HCT116 (cell line): ENCODE results near the gene NAPA.

ENCODE experiments used
- CTCF ChIP-seq, 3 experiments: fragments of 200-600 bp in 1 of 3; sonication (generic) in 1 of 3; IDR thresholded peaks in 2 of 3; conservative IDR thresholded peaks in 1 of 3; 2 replicates each; pipeline ENCODE4 v1.5.1; 2012 to 2017; ENCODE audit warnings: low read depth in 2 of 3, low read length in 2 of 3, antibody characterized with exemption in 1 of 3, borderline replicate concordance in 1 of 3, control low read depth in 1 of 3, mild to moderate bottlenecking in 1 of 3, mixed read lengths in 1 of 3, mixed run types in 1 of 3, moderate library complexity in 1 of 3; ENCODE audit not compliant: insufficient read depth in 1 of 3
- EGR1 ChIP-seq: IDR thresholded peaks from 2 replicates; pipeline ENCODE4 v1.6.1; 2012; ENCODE audit warnings: low read depth
- ELF1 ChIP-seq: IDR thresholded peaks from 2 replicates; pipeline ENCODE4 v1.6.1; 2012; ENCODE audit warnings: low read depth, borderline replicate concordance
- EZH2 ChIP-seq: fragments of 200-600 bp; sonication (generic); IDR thresholded peaks from 2 replicates; pipeline ENCODE4 v1.6.1; 2017; ENCODE audit warnings: antibody characterized with exemption, mixed run types
- JUND ChIP-seq: IDR thresholded peaks from 2 replicates; pipeline ENCODE4 v1.6.1; 2012
- MAX ChIP-seq: IDR thresholded peaks from 2 replicates; pipeline ENCODE4 v1.6.1; 2012
- POLR2AphosphoS5 ChIP-seq: IDR thresholded peaks from 2 replicates; pipeline ENCODE4 v1.6.1; 2011; ENCODE audit warnings: mild to moderate bottlenecking, low read depth, low read length, moderate library complexity
- RAD21 ChIP-seq: IDR thresholded peaks from 2 replicates; pipeline ENCODE4 v1.6.1; 2012; ENCODE audit warnings: low read depth, mild to moderate bottlenecking
- SIN3A ChIP-seq: IDR thresholded peaks from 2 replicates; pipeline ENCODE4 v1.6.1; 2012; ENCODE audit warnings: low read depth
- TCF7L2 ChIP-seq: IDR thresholded peaks from 2 replicates; pipeline ENCODE4 v1.7.0; 2011; ENCODE audit warnings: borderline replicate concordance, inconsistent platforms; ENCODE audit not compliant: insufficient read depth, insufficient read length; ENCODE audit errors: extremely low read depth
- YY1 ChIP-seq: IDR thresholded peaks from 2 replicates; pipeline ENCODE4 v1.6.1; 2011; ENCODE audit warnings: low read length, low read depth, moderate library complexity, mild to moderate bottlenecking; ENCODE audit not compliant: insufficient replicate concordance; ENCODE audit errors: extremely low read depth
- ZBTB33 ChIP-seq: IDR thresholded peaks from 2 replicates; pipeline ENCODE4 v1.6.1; 2011; ENCODE audit warnings: mild to moderate bottlenecking, low read length, moderate library complexity; ENCODE audit not compliant: insufficient replicate concordance; ENCODE audit errors: extremely low read depth
- ZFX ChIP-seq: fragments of 450-650 bp; IDR thresholded peaks from 2 replicates; pipeline ENCODE4 v1.6.1; 2017
- ZNF274 ChIP-seq: fragments of 200-500 bp; sonication (Bioruptor generic); IDR thresholded peaks from 2 replicates; pipeline ENCODE4 v1.6.1; 2014; ENCODE audit warnings: mild to moderate bottlenecking, low read depth, low read length, inconsistent platforms

- TF ChIP-seq CTCF (IDR thresholded peaks at IDR 0.05 in 2 of 3, conservative IDR thresholded peaks at IDR 0.05 in 1 of 3; ENCODE audit: borderline replicate concordance in 1 of 3, insufficient read depth in 1 of 3, low read depth in 2 of 3, low read length in 2 of 3): no peak
- TF ChIP-seq RAD21: no peak
- no peak for TF ChIP-seq EZH2
- no peak for TF ChIP-seq ZBTB33
- no peak for TF ChIP-seq ZNF274
- no peak for TF ChIP-seq MAX
- TF ChIP-seq JUND: no peak
- no peak for TF ChIP-seq YY1
- no peak for TF ChIP-seq EGR1
- no peak for TF ChIP-seq POLR2AphosphoS5
- TF ChIP-seq ZFX: no peak
- TF ChIP-seq ELF1: no peak
- no peak for TF ChIP-seq SIN3A
- no peak for TF ChIP-seq TCF7L2
Observed at GRCh38 chr19:47465957-47466356, 48.9 kb downstream of the NAPA start.
